ENCODE results near the gene INPP4A. TPM values are rescaled to one million over a fixed set of nuclear protein-coding genes. Genes with fewer than 3 reads are reported as not detected.

The INPP4A gene
- total and polyA plus RNA-seq, 9 of the 15 experiments (the other 6 are each of a cell fraction or from before 2014, with no cell fraction given) = 1.8 to 15.7 (median 8.3) TPM

DNA sequence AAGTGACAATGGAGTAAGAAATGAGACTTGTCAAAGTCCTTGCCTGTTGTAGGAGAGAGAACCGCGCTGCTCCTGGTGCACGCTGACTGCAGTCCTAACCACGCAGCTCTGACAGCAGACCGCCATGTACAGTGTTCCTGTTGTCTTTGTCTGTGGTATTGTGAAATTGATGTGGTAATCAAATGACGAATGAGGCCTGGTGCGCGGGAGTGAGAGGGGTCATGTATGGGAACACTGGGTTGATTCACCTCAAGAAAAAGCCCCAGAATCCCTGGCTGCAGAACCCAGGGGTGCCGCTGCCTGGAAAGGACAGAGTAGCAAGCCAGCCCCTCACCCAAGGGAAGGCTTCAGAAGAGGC, 64.0 kb downstream of the INPP4A start (continued):
- no peak for TF ChIP-seq BDP1 (IDR thresholded peaks at IDR 0.05; ENCODE audit: insufficient read depth, insufficient read length)
- TF ChIP-seq, protein P1, sequence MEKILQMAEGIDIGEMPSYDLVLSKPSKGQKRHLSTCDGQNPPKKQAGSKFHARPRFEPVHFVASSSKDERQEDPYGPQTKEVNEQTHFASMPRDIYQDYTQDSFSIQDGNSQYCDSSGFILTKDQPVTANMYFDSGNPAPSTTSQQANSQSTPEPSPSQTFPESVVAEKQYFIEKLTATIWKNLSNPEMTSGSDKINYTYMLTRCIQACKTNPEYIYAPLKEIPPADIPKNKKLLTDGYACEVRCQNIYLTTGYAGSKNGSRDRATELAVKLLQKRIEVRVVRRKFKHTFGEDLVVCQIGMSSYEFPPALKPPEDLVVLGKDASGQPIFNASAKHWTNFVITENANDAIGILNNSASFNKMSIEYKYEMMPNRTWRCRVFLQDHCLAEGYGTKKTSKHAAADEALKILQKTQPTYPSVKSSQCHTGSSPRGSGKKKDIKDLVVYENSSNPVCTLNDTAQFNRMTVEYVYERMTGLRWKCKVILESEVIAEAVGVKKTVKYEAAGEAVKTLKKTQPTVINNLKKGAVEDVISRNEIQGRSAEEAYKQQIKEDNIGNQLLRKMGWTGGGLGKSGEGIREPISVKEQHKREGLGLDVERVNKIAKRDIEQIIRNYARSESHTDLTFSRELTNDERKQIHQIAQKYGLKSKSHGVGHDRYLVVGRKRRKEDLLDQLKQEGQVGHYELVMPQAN (IDR thresholded peaks at IDR 0.05; ENCODE audit: borderline replicate concordance) = no peak
- no peak for TF ChIP-seq NCOA1 (IDR thresholded peaks at IDR 0.05; ENCODE audit: low read depth)
- peak in 1 of 3 experiments; percentile 29 for TF ChIP-seq YY1 (IDR thresholded peaks at IDR 0.05; ENCODE audit: borderline replicate concordance in 1 of 3, control insufficient read depth in 1 of 3, extremely low read depth in 1 of 3, insufficient read depth in 3 of 3, insufficient read length in 1 of 3, insufficient replicate concordance in 2 of 3, low read depth in 1 of 3, low read length in 2 of 3)
- TF ChIP-seq ZFX (CRISPR knock-in tag; IDR thresholded peaks at IDR 0.05) = peak; percentile 20; the same call in 1 of the 2 replicates
- TF ChIP-seq RNF2 (IDR thresholded peaks at IDR 0.05) = 0 out of 2 replicates have a peak, but pooled peaks have one; percentile 1
- peak; percentile 55; the same call in 1 of the 2 replicates for TF ChIP-seq ELF1 (tag; IDR thresholded peaks at IDR 0.05)
- TF ChIP-seq, protein P2, sequence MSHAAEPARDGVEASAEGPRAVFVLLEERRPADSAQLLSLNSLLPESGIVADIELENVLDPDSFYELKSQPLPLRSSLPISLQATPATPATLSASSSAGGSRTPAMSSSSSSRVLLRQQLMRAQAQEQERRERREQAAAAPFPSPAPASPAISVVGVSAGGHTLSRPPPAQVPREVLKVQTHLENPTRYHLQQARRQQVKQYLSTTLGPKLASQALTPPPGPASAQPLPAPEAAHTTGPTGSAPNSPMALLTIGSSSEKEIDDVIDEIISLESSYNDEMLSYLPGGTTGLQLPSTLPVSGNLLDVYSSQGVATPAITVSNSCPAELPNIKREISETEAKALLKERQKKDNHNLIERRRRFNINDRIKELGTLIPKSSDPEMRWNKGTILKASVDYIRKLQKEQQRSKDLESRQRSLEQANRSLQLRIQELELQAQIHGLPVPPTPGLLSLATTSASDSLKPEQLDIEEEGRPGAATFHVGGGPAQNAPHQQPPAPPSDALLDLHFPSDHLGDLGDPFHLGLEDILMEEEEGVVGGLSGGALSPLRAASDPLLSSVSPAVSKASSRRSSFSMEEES (CRISPR knock-in tag; IDR thresholded peaks at IDR 0.05) = peak; percentile 0; the same call in 1 of the 2 replicates
- no peak for TF ChIP-seq TBL1XR1 (IDR thresholded peaks at IDR 0.05; ENCODE audit: low read length in 2 of 2)
- TF ChIP-seq MYBL2 (IDR thresholded peaks at IDR 0.05; ENCODE audit: low read depth) = no peak
- no peak for TF ChIP-seq MYBL2 (CRISPR knock-in tag; IDR thresholded peaks at IDR 0.05; ENCODE audit: borderline replicate concordance)
- TF ChIP-seq ZNF175 (CRISPR knock-in tag; IDR thresholded peaks at IDR 0.05; ENCODE audit: low read depth) = 0 out of 2 replicates have a peak, but pooled peaks have one; percentile 36
- peak; percentile 12; the same call in 1 of the 2 replicates for TF ChIP-seq CREB1 (IDR thresholded peaks at IDR 0.05)
- peak; percentile 48; the same call in 1 of the 2 replicates for TF ChIP-seq CREB1 (CRISPR knock-in tag; IDR thresholded peaks at IDR 0.05)
- no peak for TF ChIP-seq FIP1L1 (IDR thresholded peaks at IDR 0.05; ENCODE audit: low read depth, low read length, poor library complexity, severe bottlenecking)
- peak; percentile 13; the same call in 1 of the 2 replicates for TF ChIP-seq NR2C1 (IDR thresholded peaks at IDR 0.05)
- peak; percentile 37; the same call in 1 of the 2 replicates for TF ChIP-seq NR2C1 (tag; IDR thresholded peaks at IDR 0.05)
- TF ChIP-seq IRF2 (CRISPR knock-in tag; IDR thresholded peaks at IDR 0.05) = no peak
- 0 out of 2 replicates have a peak, but pooled peaks have one; percentile 10 for TF ChIP-seq JUND (IDR thresholded peaks at IDR 0.05; ENCODE audit: borderline replicate concordance, low read depth, low read length)
- no peak for TF ChIP-seq JUND (tag; IDR thresholded peaks at IDR 0.05; ENCODE audit: borderline replicate concordance, low read depth, low read length)
- TF ChIP-seq ZNF551 (CRISPR knock-in tag; IDR thresholded peaks at IDR 0.05) = no peak
- TF ChIP-seq MEIS2 (IDR thresholded peaks at IDR 0.05; ENCODE audit: partially characterized antibody) = no peak
- TF ChIP-seq CREM (IDR thresholded peaks at IDR 0.05; ENCODE audit: low read depth) = peak; percentile 47
- TF ChIP-seq FOSL1 (tag; conservative IDR thresholded peaks at IDR 0.05) = peak; percentile 66
- TF ChIP-seq MEF2D (tag; conservative IDR thresholded peaks at IDR 0.05; ENCODE audit: low read depth) = no peak; the same call in 1 of the 2 replicates
- TF ChIP-seq NR2C2 (CRISPR knock-in tag; IDR thresholded peaks at IDR 0.05) = no peak
- TF ChIP-seq NR2C2 (tag; IDR thresholded peaks at IDR 0.05) = peak; percentile 71
- TF ChIP-seq DDX20 (tag; IDR thresholded peaks at IDR 0.05; ENCODE audit: low read depth) = 0 out of 2 replicates have a peak, but pooled peaks have one; percentile 11
